NCI-H2171 treated with DMSO at 0.1 percent for 48 hours (cell line): ENCODE results near the gene ZNF490.

Experiments used
- DNase-seq: peaks from one replicate; lab custom pipeline; 2025; lab: John Stamatoyannopoulos, UW

ZNF490 gene

DNA sequence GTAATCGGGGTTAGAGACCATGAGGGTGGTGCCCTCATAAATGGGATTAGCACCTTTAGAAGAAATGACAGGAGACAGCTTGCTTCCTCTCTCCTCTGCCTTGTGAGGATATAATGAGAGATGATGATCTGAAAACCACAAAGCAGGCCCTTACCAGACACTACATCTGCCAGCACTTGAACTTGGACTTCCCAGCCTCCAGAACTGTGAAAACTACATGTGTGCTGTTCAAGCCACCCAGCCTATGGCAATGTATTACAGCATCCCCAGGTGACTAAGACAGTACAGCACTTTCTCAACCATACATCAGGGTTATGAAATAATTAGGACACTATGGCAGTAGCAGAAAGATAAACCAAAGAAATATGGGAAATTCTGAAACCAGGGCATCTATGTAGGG, 66.8 kb downstream of the ZNF490 start:
- DNase-seq, result no peak
